Transverse colon (tissue), 4 donors: Measurements from ENCODE around the gene TRIM9. TPM values are rescaled to one million over a fixed set of nuclear protein-coding genes. Genes with fewer than 3 reads are reported as not detected.
A peak's percentile ranks its signal among the peaks of the same experiment; 100 is the strongest.

Source experiments
- DNase-seq: peaks from one replicate; pipeline ENCODE4 v3.0.0-alpha.2; 2019
- H3K27ac ChIP-seq, 4 donors: fragments of 200-600 bp; sonication (generic); 2 replicates each; pipeline ENCODE4 v1.5.1; 2016 to 2018; ENCODE audit warnings: inconsistent platforms in 4 of 4
- H3K27me3 ChIP-seq: fragments of 200-600 bp; sonication (generic); 2 replicates; pipeline ENCODE4 v1.5.1; 2017; ENCODE audit warnings: inconsistent platforms
- H3K36me3 ChIP-seq, 4 donors: fragments of 200-600 bp; sonication (generic); 2 replicates each; pipeline ENCODE4 v1.5.1; 2017 to 2019; ENCODE audit warnings: inconsistent platforms in 4 of 4
- H3K4me1 ChIP-seq, 4 donors: fragments of 200-600 bp; sonication (generic); 2 replicates each; pipeline ENCODE4 v1.5.1; 2017 to 2020; ENCODE audit warnings: inconsistent platforms in 4 of 4
- H3K4me3 ChIP-seq, 4 donors: fragments of 200-600 bp; sonication (generic); 1 replicate in 1 of 4; 2 replicates in 3 of 4; pipeline versions ENCODE4 v1.5.1 to v1.6.1; 2017 to 2019; ENCODE audit warnings: inconsistent platforms in 4 of 4
- H3K9me3 ChIP-seq, 2 donors: fragments of 200-600 bp; sonication (generic); 2 replicates each; pipeline ENCODE4 v1.5.1; 2017 to 2019; ENCODE audit warnings: inconsistent platforms in 2 of 2
- CTCF ChIP-seq, 5 experiments: fragments of 200-600 bp in 3 of 5; fragments of 450-650 bp in 2 of 5; sonication (generic) in 3 of 5; IDR thresholded peaks; 1 replicate in 2 of 5; 2 replicates in 3 of 5; pipeline ENCODE4 v1.5.1; 2016 to 2017; ENCODE audit warnings: antibody characterized with exemption in 5 of 5, inconsistent platforms in 3 of 5, mild to moderate bottlenecking in 2 of 5, moderate library complexity in 1 of 5
- EP300 ChIP-seq: sonication (generic); formaldehyde crosslinking; IDR thresholded peaks from one replicate; pipeline ENCODE4 v1.6.1; 2017; ENCODE audit warnings: antibody characterized with exemption, low read depth
- POLR2A ChIP-seq: fragments of 450-650 bp; IDR thresholded peaks from one replicate; pipeline ENCODE4 v1.6.1; 2016; ENCODE audit warnings: antibody characterized with exemption, mild to moderate bottlenecking, moderate library complexity
- POLR2AphosphoS5 ChIP-seq, 3 donors: sonication (generic); formaldehyde crosslinking; IDR thresholded peaks; one replicate each; pipeline ENCODE4 v1.6.1; 2016; ENCODE audit warnings: antibody characterized with exemption in 3 of 3
- whole genome bisulfite sequencing, 2 donors: methylation state at CpG; one replicate each; pipeline ENCODE4 v1.1.5; 2018; ENCODE audit warnings: low coverage in 1 of 2; 5-methylcytosine and 5-hydroxymethylcytosine counted together
- in situ Hi-C, 4 donors: fragments of 200-750 bp; cut with MboI; loops; one replicate each; pipeline versions ENCODE4 v1.15.0 to v1.15.1; 2017; ENCODE audit warnings: low sequenced_read_pairs in 3 of 4, low pct_ligation_motif_present in 1 of 4, low pct_unique_long_range_greater_than_20kb in 1 of 4
- intact Hi-C: fragments of 100-400 bp; cut with DNase I; formaldehyde crosslinking; loops from one replicate; pipeline ENCODE4 v1.15.1; 2023; ENCODE audit warnings: low total_unique reads
- total RNA-seq, 4 donors: library from RNA; depleted of rRNA; stranded (reverse); fragments of >200 nt; gene quantifications; one replicate each; pipeline ENCODE4 v1.1.0, GENCODE V29; 2016

The TRIM9 gene
- total RNA-seq, 4 donors from 2014 or later: 9.2 to 21.3 (median 16.1) TPM

GRCh38 chr14:51006781-51007211 is 88.1 kb downstream of the TRIM9 start:
- intact Hi-C loops (loop anchor here (1.0 kb wide), 1 partner anchor 16 kb away; no protein-coding TSS in a partner anchor), in situ Hi-C loops (no loop called here)
- 74 to 86% methylated on average over 4 of the region's 4 CpGs for WGBS, 2 donors

GRCh38 chr14:51006324-51006723 is 88.6 kb downstream of the TRIM9 start:
- H3K36me3 ChIP-seq: no peaks in the 10 kb centered on the region
- no peak for TF ChIP-seq POLR2A
- no peak for TF ChIP-seq CTCF (IDR thresholded peaks at IDR 0.05)
- no peak for TF ChIP-seq EP300
- TF ChIP-seq POLR2AphosphoS5 (IDR thresholded peaks at IDR 0.05): no peak
- H3K27ac ChIP-seq: peak overlapping the region in 1 of 4 donors; percentile 66
- no peaks in the 10 kb centered on the region for H3K9me3 ChIP-seq
- DNase-seq: no peak
- WGBS, 2 donors: 62% methylated on average over 2 of the region's 2 CpGs
- H3K4me3 ChIP-seq: no peak overlapping the region
- no peaks in the 10 kb centered on the region for H3K27me3 ChIP-seq
- peaks cover 0 to 23% (median 11%) of the 10 kb centered on the region in 4 donors for H3K4me1 ChIP-seq
- intact Hi-C loops: loop anchor here (1.0 kb wide), 1 partner anchor 16 kb away; no protein-coding TSS in a partner anchor
- in situ Hi-C loops: no loop called here

More at GRCh38 chr14:51006781-51007211, 88.1 kb downstream of the TRIM9 start:
- Histone ChIP-seq H3K9me3 (no peaks in the 10 kb centered on the region), H3K36me3 (no peaks in the 10 kb centered on the region), H3K27ac (peak overlapping the region in 1 of 4 donors; percentile 19), H3K4me1 (peaks cover 0 to 23% (median 11%) of the 10 kb centered on the region in 4 donors), H3K4me3 (no peak overlapping the region), H3K27me3 (no peaks in the 10 kb centered on the region)
- DNase-seq: no peak
- TF ChIP-seq POLR2A (no peak), EP300 (no peak), CTCF (IDR thresholded peaks at IDR 0.05) (no peak), POLR2AphosphoS5 (IDR thresholded peaks at IDR 0.05) (no peak)

GRCh38 chr14:51004801-51005526 is 89.9 kb downstream of the TRIM9 start:
- WGBS, 2 donors: 10 to 49% methylated on average over 2 to 6 of the region's 6 CpGs
- Histone ChIP-seq H3K9me3 (no peaks in the 10 kb centered on the region), H3K4me1 (peaks cover 0 to 23% (median 11%) of the 10 kb centered on the region in 4 donors), H3K4me3 (no peak overlapping the region), H3K27ac (peak overlapping the region; percentile 26 to 66 (median 52)), H3K27me3 (no peaks in the 10 kb centered on the region), H3K36me3 (no peaks in the 10 kb centered on the region)
- intact Hi-C loops: no loop called here
- no peak for TF ChIP-seq EP300
- TF ChIP-seq POLR2A: no peak
- no peak for DNase-seq
- in situ Hi-C loops: no loop called here

- Histone ChIP-seq H3K4me3 (no peak overlapping the region), H3K9me3 (no peaks in the 10 kb centered on the region), H3K4me1 (peaks cover 0 to 23% (median 11%) of the 10 kb centered on the region in 4 donors), H3K27me3 (no peaks in the 10 kb centered on the region), H3K36me3 (no peaks in the 10 kb centered on the region), H3K27ac (peak overlapping the region; percentile 26 to 66 (median 52))
- intact Hi-C loops: no loop called here
- in situ Hi-C loops: no loop called here
- TF ChIP-seq POLR2AphosphoS5 (IDR thresholded peaks at IDR 0.05): no peak
- no peak for TF ChIP-seq EP300
- TF ChIP-seq POLR2A: no peak
- no peak for TF ChIP-seq CTCF (IDR thresholded peaks at IDR 0.05)
- peak; percentile 38 for DNase-seq
These were observed 90.5 kb downstream of the TRIM9 start for GRCh38 chr14:51004352-51004800.
